GM19328 (cell line): Measurements from ENCODE around the gene CEP55.

Experiments
- ATAC-seq: cut with Tn5 transposase; IDR thresholded peaks from one replicate; pipeline ENCODE4 v1.9.1; 2021; ENCODE audit warnings: mild to moderate bottlenecking, moderate library complexity; ENCODE audit not compliant: unreplicated experiment

CEP55 gene

DNA sequence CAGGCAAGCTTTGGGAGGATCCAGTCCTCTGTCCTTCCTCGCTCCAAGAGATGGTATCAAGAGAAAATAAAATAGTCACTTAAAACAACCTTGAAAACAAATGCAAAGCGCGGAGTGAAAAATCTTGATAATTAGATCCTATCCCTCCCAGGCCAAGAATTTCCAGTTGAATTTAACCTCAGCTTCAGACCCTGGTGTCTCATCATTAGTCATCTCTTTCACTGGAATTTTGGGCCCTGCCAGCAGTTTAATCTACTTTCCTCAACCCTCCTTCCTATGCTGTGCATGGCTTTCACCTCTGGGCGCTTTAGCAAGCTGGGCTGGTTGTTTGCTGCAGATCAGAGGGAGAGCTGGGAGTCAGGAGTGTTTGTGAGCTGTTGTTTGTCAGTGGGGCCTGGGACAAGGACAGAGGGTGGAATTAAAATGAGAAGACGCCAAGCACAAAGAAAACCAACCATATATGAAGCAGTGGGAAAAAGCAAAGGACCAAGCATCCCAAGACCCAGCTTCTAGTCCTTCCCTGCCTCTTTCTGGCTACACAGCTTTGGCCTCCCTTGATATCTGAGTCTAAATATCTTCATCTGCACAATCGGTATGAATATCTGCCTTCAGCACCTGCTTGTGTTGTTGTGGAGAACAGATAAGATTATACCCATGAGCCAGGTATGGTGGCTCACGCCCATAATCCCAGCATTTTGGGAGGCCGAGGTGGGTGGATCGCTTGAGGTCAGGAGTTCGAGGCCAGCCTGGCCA, 27.8 kb upstream of the CEP55 start:
- no peak for ATAC-seq

DNA sequence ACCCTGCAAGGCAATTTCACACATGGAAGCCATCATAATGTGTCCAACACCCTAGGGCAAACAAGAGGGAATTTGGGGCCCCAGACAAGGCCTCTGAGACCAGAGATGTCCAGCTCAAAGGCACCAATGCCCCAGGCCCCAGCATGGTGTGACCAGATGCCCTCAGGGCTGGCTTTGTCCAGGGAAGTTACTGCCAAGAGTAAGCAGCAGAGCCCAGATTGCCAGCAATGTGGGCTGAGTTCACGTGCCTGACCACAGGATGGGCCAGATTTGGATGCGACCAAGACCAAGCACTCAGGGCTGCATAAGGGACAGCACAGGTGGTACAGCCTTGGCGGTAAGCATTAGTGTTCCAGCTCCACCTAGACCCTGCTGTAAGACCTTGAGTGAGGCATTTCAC, 27.0 kb upstream of the CEP55 start:
- ATAC-seq: no peak

DNA sequence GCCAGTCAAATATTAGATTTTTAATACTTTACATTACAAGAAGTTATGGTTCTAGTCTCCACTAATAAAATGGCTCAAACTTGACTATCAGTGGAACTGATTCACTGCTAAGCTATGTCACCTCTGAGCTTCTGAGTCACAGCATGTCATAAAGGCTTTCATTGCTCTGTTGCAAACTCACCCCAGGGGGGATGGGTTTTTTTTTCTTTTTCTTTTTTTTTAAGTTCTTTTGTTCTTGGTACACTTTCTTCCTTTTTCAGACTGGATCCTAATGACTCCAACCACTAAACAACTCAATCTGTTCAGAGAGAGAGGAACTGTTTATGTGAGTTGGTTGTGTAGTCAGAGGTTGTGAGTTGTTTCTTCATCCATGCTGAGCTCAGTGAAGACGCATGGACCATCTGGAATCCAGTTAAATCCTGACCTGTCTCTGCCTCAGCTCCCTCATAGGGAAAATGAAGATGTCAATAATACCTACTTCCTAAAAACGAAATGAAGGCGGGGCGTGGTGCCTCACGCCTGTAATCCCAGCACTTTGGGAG, 25.2 kb upstream of the CEP55 start:
- no peak for ATAC-seq

DNA sequence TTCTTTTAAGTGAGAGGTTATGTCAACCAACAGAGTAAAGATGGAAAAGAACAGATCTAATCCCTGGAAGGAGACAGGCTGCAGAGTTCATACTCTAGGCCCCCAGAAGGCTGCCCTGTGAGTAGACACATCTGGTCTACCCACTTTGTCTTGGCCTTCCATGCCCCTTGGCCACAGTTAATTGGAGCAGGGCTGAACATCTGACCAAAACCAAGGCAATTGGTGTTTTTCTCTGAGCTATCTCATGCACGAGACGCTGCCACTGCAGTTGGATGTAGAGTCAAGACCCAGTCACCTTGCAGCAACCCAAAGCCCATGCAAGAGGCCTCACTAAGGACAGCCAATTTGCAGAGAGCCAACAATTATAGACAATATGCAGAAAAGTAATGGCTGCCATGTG, 23.3 kb upstream of the CEP55 start:
- ATAC-seq: no peak

DNA sequence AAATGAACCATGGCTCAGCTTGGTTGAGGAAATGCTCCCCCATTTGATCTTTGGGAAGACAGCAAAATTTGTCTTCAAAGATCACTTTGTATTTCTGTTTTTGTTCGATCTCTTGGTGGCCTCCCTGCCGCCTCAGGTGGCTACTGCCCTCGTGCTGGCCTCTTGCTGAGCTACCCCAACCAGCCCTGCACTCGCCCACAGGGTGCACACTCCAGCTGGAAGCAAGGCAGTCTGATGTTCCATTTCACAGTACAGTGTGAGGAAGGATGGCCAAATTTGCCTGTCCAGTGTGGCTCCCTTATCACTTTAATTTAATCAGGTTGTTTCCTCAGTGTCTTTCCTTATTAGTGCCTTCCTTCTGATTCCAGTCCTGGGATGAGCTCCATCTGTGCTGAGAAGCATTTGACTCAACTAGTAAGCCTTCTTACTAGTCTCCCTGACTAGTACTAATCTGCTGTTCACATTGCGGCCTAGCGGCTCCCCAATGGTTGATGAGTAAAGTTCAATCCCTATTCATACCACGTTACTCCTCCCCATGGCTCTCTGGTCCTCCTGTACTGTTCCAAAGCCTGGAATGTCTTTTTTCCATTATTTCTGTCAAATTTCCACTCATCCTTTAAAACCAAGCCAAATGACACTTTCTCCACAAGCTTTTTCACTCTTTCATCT, 22.5 kb upstream of the CEP55 start:
- ATAC-seq: no peak

DNA sequence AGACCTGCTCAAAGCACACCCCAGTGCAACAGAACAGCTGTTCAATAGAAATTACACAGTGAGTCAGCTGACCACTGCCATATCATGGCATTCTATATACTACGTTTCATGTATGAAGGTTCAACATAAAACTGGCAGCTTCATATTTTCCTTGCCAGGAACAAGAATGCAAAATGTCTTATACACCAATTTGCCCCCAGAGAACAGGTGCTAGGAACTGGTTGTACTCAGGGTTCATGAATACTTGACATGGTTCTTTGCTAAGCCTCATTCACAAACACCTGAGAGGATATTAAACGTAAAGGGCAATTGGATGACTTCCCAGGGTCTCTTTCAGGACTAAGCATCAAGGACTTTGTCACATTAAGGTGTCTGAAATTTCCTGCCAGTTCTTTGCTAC, 21.2 kb upstream of the CEP55 start:
- ATAC-seq: no peak

DNA sequence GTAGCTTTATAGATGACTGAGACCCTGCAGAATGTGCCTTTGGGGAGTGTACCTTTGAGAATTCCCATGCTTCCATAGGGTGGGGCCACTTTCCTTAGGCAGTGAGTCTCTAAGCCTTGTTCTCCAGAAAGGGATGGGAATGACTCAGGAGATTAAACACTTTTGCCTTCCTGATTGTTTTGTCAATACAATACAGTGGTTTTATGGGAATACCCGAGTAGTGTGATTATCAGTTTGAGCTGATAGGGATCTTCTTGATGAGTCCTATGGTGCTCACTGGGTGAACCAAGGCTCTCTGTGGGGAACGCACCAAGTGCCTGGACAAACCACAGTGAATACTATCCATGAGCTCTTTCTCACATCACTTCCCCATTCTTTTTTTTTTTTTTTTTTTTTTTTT, 20.5 kb upstream of the CEP55 start:
- no peak for ATAC-seq

DNA sequence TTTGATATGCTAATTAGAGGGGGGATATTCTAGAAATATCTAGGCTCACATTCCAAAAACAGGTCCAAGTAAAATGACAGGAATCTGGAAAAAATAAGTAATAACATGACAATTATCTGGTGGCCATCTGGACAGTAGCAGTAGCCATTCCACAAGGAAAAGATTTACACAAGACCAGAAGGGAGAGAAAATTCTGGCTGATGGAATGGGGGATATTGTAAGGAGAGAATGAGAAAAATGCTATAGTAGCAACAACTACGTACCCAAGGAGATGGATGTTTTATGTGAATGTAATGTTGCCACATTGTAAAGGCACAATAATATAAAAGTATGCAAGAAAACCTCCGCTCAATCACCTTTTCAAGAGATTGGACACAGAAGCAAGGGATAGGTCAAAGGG, 19.7 kb upstream of the CEP55 start:
- ATAC-seq: no peak

DNA sequence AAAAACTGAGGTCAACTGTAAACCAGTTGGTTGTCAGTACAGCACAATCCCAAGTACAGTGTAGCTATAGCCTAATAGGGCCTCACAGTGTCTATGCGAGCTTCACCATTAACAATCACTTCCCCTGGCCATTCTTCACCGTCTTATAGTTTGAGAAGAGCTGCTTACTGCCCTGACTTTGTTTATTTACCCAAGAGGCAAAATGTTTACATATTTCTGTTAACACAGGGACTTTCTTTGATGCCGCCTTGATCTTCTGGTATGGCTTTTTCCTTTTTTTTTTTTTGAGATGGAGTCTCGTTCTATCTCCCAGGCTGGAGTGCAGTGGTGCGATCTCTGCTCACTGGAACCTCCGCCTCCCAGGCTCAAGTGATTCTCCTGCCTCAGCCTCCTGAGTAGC, 17.5 kb upstream of the CEP55 start:
- no peak for ATAC-seq

DNA sequence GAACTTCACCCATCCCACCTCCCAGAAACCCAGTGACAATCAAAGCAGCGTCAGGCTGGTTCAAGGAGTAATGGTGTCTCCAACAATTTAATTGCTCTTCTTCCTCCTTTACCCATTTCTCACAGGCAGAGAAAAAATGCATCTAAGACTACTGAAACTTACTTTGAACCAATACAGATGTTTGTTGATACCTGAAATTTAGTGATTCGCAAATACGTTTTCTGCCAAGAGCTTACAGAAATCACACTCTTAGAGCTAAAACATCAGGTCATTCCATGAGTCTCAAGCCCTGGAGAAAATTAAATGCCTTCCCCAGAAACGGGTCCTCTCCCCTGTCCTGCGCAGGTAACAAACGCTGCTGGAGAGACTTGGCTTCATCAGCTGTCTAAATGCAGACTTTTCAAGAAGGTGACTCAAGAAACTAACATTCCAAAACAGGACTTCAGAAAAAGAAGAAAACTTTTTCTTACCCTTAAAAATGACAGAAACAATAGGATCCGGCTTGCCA, 14.7 kb upstream of the CEP55 start:
- ATAC-seq: no peak

DNA sequence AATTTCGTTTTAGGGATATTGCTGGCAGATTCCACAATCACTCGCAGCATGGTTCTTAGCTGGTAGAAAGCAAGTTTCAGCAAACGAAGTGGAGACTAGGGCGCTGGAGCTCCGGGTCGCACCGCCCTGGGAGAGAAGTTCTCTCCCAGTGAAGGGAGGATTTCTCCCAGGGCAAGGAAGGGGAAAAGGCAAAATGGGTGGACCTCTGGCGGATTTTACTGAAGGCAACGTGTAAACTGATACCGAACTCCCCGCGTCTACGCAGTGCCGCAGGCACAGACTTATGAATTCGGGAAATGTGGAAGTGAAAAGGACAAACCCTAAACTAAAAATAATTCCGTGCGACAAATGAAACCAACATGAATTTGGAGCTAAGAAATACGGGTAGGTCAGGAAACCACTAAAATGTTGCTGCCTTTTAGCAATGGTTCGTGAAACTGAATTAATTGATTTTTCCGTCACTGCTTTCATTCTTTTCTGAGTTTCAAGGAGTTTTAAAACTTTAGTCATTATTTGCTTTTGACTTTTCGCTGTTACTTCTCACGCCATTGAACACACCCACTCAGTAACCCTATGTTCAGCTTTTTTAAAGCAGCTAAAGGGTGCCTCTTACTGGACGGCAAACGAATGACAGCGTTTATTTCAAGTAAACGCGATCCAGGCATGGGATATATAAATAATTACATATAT, 14.1 kb upstream of the CEP55 start, which contains the start of gene MYOF:
MYOF (minus strand) TSS at position 190 of the 690 bp plus-strand sequence; CDS start at position 50, 140 bp downstream.
- peak; percentile 73 for ATAC-seq

DNA sequence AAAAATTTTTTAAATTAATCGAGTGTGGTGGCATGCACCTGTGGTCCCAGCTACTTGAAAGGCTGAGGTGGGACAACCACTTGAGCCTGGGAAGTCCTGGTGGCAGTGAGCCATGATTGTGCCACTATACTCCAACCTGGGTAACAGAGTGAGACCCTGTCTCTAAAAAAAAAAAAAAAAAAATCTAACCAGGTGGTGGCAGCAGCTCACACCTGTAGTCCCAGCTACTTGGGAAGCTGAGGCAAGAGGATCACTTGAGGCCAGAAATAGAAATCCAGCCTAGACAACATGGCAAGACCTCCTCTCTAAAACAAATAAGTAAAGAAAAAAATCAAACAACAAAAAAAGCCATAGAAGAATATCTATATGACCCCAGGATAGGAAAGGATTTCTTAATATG, 10.7 kb upstream of the CEP55 start:
- ATAC-seq: no peak

DNA sequence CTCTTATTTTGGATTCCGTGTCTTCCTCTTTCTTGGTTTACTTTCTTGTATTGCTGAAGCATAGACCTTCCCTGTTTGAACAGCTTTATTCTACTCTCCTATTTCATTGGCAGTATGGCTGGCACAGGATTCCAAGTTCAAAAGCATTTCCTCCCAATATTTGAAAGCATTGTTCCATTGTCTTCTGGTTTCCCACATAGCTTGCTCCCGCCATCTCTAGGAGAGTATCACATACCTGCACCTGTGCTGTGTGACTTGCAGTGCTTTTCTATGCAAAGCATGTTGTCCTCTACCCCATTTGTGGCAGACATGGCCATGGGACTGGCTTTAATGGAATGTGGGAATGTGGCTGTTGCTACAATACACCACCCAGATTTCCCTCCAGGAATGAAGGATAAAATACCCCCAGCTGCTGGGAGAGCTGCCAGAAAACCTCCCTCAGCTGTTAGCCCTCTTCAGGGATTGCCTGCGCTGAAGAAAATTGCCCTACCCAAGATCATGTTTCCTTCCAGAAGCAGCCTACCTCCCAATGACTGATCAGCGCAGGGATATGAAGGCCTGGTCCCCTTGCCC, 7.4 kb upstream of the CEP55 start:
- no peak for ATAC-seq

DNA sequence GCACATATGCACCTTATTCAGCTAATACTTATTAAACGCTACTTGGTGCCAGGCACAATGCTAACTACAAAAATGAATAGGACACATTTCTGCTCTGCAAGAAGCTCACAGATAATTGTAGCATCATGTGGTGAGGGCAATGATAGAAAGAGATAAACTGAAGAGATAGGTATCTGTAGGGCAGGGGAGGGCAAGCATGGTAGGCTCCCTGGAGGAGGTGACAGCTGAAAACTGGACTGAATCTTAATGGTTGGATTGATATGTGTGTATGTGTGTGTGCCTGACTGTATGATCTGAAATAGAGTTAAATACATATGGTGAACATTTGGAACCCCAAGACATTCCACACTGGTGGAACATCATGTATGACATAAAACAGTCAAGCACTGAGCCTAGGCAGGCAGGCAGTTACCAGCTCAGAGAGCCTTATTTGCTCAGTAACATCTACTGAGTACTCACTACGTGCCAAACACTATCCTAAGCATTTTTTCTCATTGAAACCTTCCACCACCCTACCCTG, 4.8 kb upstream of the CEP55 start:
- no peak for ATAC-seq

DNA sequence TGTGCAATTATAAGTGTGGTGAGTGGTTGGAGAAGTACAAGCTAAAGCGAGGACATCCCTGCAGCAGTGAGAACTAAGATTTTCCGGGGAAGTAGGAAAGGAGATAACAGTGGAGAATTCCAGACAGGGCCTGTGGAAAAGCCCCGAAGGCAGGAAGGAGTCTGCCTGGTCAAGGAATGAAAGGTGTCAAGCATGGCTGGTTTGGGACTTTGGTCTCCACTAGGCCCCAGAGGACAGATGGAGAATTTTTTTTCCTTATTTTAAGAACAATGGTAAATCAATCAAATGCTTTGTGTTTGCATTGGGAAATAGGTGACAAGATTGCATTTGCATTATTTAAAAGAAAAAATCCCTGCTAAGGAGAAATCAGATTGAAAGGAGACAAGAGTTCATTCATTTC, 3.2 kb upstream of the CEP55 start:
- no peak for ATAC-seq

DNA sequence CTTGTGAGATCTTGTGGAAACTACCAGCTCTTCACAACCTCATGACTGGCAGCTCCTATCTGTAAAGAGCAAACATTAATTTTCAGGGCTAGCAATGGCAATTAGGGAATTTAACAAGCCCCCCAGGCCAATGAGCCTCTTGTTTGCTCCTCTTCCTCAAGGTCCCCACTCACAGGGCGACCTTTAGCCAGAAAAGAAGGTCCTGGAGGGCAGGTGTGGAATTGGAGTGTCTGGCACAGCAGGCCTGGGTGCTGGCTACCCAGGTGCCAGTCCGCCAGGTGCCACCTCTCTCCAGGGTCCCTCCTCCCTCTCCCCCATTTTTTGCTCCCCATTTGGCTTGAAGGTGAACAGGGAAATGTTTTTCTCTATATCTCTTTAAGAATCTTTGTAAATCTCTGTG, 1.9 kb upstream of the CEP55 start:
- ATAC-seq: no peak

DNA sequence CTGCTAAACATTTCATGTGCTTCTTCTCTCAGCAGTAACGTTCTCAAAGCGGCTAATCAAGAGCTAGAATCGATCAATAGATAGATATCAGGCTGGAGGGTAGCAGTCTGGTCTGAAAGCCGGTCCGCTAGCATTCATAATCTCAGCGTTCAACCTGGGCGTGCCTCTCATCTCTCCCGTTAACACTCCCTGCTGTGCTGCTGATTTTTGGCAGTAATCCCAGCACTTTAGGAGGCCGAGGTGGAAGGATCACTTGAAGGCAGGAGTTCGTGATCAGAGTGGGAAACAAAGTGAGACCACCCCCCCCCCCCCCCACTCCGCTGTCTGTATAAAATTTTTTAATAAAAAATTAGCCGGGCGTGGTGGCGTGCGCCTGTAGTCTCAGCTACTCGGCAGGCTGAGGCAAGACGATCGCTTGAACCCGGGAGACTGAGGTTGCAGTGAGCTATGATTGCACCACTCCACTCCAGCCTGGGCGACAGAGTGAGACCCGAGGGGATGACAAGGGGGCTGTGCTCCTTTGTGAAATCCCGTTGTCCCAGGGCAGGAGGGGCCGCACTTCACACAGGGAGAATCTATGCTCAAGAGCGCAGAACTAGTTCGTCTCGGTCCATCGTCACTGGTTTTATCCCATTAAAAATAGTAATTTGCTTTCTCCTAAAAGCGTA, 624 bp upstream of the CEP55 start:
- ATAC-seq: peak; percentile 13

DNA sequence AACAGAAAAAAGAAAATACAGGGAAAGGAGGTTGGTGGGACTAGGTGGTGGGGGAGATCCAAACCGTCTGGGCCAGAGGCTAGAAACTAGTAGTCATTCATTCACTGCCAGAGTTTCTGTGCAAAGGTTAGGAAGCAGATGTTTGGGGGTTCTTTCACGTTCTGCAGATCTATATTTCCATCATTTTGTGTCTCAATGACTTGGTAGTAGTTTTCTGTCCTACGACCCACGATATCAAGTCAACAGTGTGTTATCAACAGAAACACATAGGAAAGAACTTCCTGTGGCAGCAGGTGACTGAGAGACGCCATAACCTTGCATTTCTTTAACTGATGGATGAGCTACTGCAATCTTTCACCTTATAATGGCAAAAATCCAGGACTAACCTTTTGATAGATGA, 1.8 kb downstream of the CEP55 start:
- no peak for ATAC-seq

DNA sequence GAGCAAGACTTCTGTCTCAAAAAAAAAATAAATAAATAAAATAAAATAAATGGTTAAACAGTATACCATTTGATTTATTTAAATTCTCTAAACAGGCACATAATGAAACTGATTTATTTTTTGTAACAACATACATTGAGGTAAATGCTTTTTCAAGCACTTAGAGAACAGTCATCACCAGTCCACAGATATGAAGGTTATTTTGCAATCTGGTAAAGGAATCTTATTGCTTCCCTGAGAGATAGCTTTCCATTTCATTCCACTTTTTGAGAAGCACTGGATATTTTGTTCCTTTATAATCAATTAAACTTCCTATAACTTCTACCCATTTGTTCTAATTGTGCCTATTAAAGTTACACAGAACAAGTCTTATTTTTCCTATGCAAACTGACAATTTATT, 5.2 kb downstream of the CEP55 start:
- ATAC-seq: no peak

DNA sequence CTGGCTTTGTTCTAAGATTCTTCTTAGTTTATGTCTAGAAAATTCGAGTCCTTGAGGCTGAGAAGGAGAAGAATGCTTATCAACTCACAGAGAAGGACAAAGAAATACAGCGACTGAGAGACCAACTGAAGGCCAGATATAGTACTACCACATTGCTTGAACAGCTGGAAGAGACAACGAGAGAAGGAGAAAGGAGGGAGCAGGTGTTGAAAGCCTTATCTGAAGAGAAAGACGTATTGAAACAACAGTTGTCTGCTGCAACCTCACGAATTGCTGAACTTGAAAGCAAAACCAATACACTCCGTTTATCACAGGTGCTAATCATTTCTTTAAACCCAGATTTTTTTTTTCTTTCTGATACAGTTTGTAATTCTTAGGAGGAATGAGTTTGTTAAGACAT, 6.7 kb downstream of the CEP55 start:
- peak; percentile 75 for ATAC-seq
